Neuronal stem cell (in vitro differentiated cells): ENCODE results near the gene SPOP.
"Not testable (repeated sequence)": the region's sequence is repeated elsewhere in the genome, so short reads cannot be mapped to it uniquely, and the experiment has no call there.

ENCODE experiments used
- DNase-seq: peaks from one replicate; pipeline ENCODE4 v3.0.0-alpha.2; 2013; ENCODE audit warnings: low spot score
- H2AFZ ChIP-seq: one replicate; pipeline ENCODE4 v1.6.1; 2013; ENCODE audit warnings: mild to moderate bottlenecking, low read length, inconsistent platforms
- H2AK5ac ChIP-seq: 2 replicates; pipeline ENCODE4 v1.6.1; 2013; ENCODE audit warnings: low read depth, mild to moderate bottlenecking, inconsistent platforms, low read length, moderate library complexity, mixed read lengths
- H2BK120ac ChIP-seq: 2 replicates; pipeline ENCODE4 v1.6.1; 2013; ENCODE audit warnings: low read depth, mild to moderate bottlenecking, inconsistent platforms, low read length, moderate library complexity, mixed read lengths
- H2BK12ac ChIP-seq: one replicate; pipeline ENCODE4 v1.6.1; 2013; ENCODE audit warnings: low read length, inconsistent platforms
- H2BK15ac ChIP-seq: 2 replicates; pipeline ENCODE4 v1.6.1; 2013; ENCODE audit warnings: mild to moderate bottlenecking, low read length, inconsistent platforms, mixed read lengths
- H2BK5ac ChIP-seq: one replicate; pipeline ENCODE4 v1.6.1; 2013; ENCODE audit warnings: inconsistent platforms, mild to moderate bottlenecking, low read length, moderate library complexity
- H3K14ac ChIP-seq: one replicate; pipeline ENCODE4 v1.6.1; 2013; ENCODE audit warnings: low read length, inconsistent platforms
- H3K18ac ChIP-seq: 2 replicates; pipeline ENCODE4 v1.6.1; 2013; ENCODE audit warnings: low read length, inconsistent platforms
- H3K23ac ChIP-seq: 2 replicates; pipeline ENCODE4 v1.6.1; 2013; ENCODE audit warnings: low read depth, mild to moderate bottlenecking, mixed read lengths, low read length, inconsistent platforms; ENCODE audit not compliant: poor library complexity
- H3K27ac ChIP-seq: replicated peaks from 3 replicates; pipeline ENCODE4 v1.5.1; 2013; ENCODE audit warnings: low read length, inconsistent platforms
- H3K27me3 ChIP-seq, 3 experiments: 2 replicates each; pipeline ENCODE4 v1.6.1; 2013; ENCODE audit warnings: low read length in 3 of 3, mild to moderate bottlenecking in 2 of 3, inconsistent platforms in 1 of 3, low read depth in 1 of 3, mixed read lengths in 1 of 3, moderate library complexity in 1 of 3; ENCODE audit not compliant: control insufficient read depth in 3 of 3, insufficient read depth in 3 of 3
- H3K36me3 ChIP-seq, 2 donors: replicated peaks in 1 of 2; 2 replicates each; pipeline ENCODE4 v1.6.1; 2013; ENCODE audit warnings: low read length in 2 of 2; ENCODE audit not compliant: control insufficient read depth in 2 of 2, insufficient read depth in 2 of 2
- H3K4ac ChIP-seq: 2 replicates; pipeline ENCODE4 v1.6.1; 2013; ENCODE audit warnings: inconsistent platforms, mild to moderate bottlenecking, low read length, moderate library complexity
- H3K4me1 ChIP-seq, 2 donors: 1 replicate in 1 of 2; 2 replicates in 1 of 2; pipeline ENCODE4 v1.6.1; 2013; ENCODE audit warnings: low read length in 2 of 2, low read depth in 1 of 2; ENCODE audit not compliant: control insufficient read depth in 2 of 2, insufficient read depth in 1 of 2
- H3K4me2 ChIP-seq: one replicate; pipeline ENCODE4 v1.6.1; 2013; ENCODE audit warnings: mild to moderate bottlenecking, low read length, inconsistent platforms; ENCODE audit not compliant: insufficient read depth, poor library complexity, severe bottlenecking
- H3K4me3 ChIP-seq, 2 donors: 2 replicates each; pipeline ENCODE4 v1.5.1; 2013; ENCODE audit warnings: low read length in 2 of 2, mild to moderate bottlenecking in 2 of 2, inconsistent platforms in 1 of 2, moderate library complexity in 1 of 2
- H3K79me1 ChIP-seq: one replicate; pipeline ENCODE4 v1.6.1; 2013; ENCODE audit warnings: low read depth, mild to moderate bottlenecking, inconsistent platforms, low read length, moderate library complexity
- H3K9ac ChIP-seq: one replicate; pipeline ENCODE4 v1.6.1; 2013; ENCODE audit warnings: mild to moderate bottlenecking, low read depth, low read length, inconsistent platforms; ENCODE audit not compliant: poor library complexity
- H3K9me3 ChIP-seq, 2 donors: replicated peaks in 1 of 2; 2 replicates each; pipeline versions ENCODE3 to v1.6.1; 2013; ENCODE audit warnings: low read length in 2 of 2, mild to moderate bottlenecking in 2 of 2, inconsistent platforms in 1 of 2, low read depth in 1 of 2, mixed read lengths in 1 of 2, moderate library complexity in 1 of 2; ENCODE audit not compliant: control insufficient read depth in 2 of 2, insufficient read depth in 1 of 2
- H4K8ac ChIP-seq: one replicate; pipeline ENCODE4 v1.6.1; 2013; ENCODE audit warnings: low read depth, mild to moderate bottlenecking, inconsistent platforms, low read length, moderate library complexity
- H4K91ac ChIP-seq: one replicate; pipeline ENCODE4 v1.6.1; 2013; ENCODE audit warnings: low read length, low read depth, mild to moderate bottlenecking, inconsistent platforms; ENCODE audit not compliant: poor library complexity
- WGBS, 2 donors: extraction: QIAGEN DNeasy Blood & Tissue Kit; methylation state at CpG; one replicate each; pipeline ENCODE4 v1.1.7; 2013; ENCODE audit warnings: missing lambda C conversion rate in 2 of 2, mixed read lengths in 1 of 2; ENCODE audit not compliant: insufficient read length in 2 of 2, insufficient replicate concordance in 1 of 2; ENCODE audit errors: extremely low coverage in 2 of 2; 5-methylcytosine and 5-hydroxymethylcytosine counted together

Gene SPOP

GRCh38 chr17:49551221-49552069, 126.5 kb downstream of the SPOP start:
- Histone ChIP-seq H4K8ac (no peak overlapping the region), H2BK5ac (peak overlapping the region; percentile 54), H3K79me1 (no peaks in the 10 kb centered on the region), H3K9me3 (no peaks in the 10 kb centered on the region), H3K14ac (peak overlapping the region; percentile 72), H3K4me1 (peaks cover 3 to 21% of the 10 kb centered on the region in 2 donors), H3K9ac (peak overlapping the region; percentile 46), H2BK120ac (no peak overlapping the region), H3K36me3 (no peaks in the 10 kb centered on the region), H3K4me3 (no peak overlapping the region), H2AFZ (no peak overlapping the region), H3K27me3 (peaks cover 0 to 79% (median 0%) of the 10 kb centered on the region in 3 experiments), H3K23ac (peak overlapping the region; percentile 70), H3K4ac (no peak overlapping the region), H3K18ac (peak overlapping the region; percentile 12), H2BK12ac (no peak overlapping the region), H2AK5ac (peak overlapping the region; percentile 42), H3K27ac (no peak overlapping the region), H4K91ac (no peak overlapping the region), H3K4me2 (no peak overlapping the region), H2BK15ac (peak overlapping the region; percentile 86)
- WGBS, 2 donors: no CpG with 5 or more reads among the region's 12 CpGs
- DNase-seq: no peak

DNA sequence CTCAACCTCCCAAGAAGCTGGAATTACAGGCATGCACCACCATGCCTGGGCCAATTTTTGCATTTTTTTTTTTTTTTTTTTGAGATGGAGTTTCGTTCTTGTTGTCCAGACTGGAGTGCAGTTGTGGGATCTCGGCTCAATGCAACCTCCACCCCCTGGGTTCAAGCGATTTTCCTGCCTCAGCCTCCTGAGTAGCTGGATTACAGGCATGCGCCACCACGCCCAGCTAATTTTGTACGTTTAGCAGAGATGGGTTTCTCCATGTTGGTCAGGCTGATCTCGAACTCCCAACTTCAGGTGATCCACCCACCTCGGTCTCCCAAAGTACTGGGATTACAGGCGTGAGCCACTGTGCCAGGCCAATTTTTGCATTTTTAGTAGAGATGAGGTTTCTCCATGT, 127.1 kb downstream of the SPOP start:
- not testable (repeated sequence) for H3K27ac ChIP-seq, H2AK5ac ChIP-seq, H4K91ac ChIP-seq, H3K36me3 ChIP-seq, H3K9me3 ChIP-seq, DNase-seq, H2BK12ac ChIP-seq, H3K79me1 ChIP-seq, H3K4me3 ChIP-seq, H2BK15ac ChIP-seq, H3K14ac ChIP-seq, H3K4ac ChIP-seq, H2BK120ac ChIP-seq, H3K18ac ChIP-seq, H2BK5ac ChIP-seq, H3K23ac ChIP-seq, H4K8ac ChIP-seq, H2AFZ ChIP-seq, H3K9ac ChIP-seq, H3K4me2 ChIP-seq
- H3K4me1 ChIP-seq: peaks cover 0 to 24% of the 10 kb centered on the region in 2 donors
- peaks cover 0 to 82% (median 0%) of the 10 kb centered on the region in 3 experiments for H3K27me3 ChIP-seq
- WGBS, 2 donors: no CpG with 5 or more reads among the region's 9 CpGs

- no peak overlapping the region for H3K4me3 ChIP-seq
- DNase-seq: no peak
- H3K14ac ChIP-seq: no peak overlapping the region
- H3K9ac ChIP-seq: peak overlapping the region; percentile 61
- H3K27ac ChIP-seq: no peak overlapping the region
- no peak overlapping the region for H3K4ac ChIP-seq
- H3K79me1 ChIP-seq: peaks cover under 1% of the 10 kb centered on the region
- H3K9me3 ChIP-seq: no peaks in the 10 kb centered on the region
- H3K23ac ChIP-seq: peak overlapping the region; percentile 44
- H2BK15ac ChIP-seq: peak overlapping the region; percentile 19
- no peak overlapping the region for H3K4me2 ChIP-seq
- no peak overlapping the region for H2AFZ ChIP-seq
- peak overlapping the region; percentile 43 for H2BK12ac ChIP-seq
- peak overlapping the region; percentile 35 for H3K18ac ChIP-seq
- peaks cover 0 to 30% of the 10 kb centered on the region in 2 donors for H3K4me1 ChIP-seq
- peaks cover 0 to 77% (median 0%) of the 10 kb centered on the region in 3 experiments for H3K27me3 ChIP-seq
- no peak overlapping the region for H2BK120ac ChIP-seq
- H2AK5ac ChIP-seq: peak overlapping the region; percentile 89
- no peak overlapping the region for H2BK5ac ChIP-seq
- no peak overlapping the region for H4K8ac ChIP-seq
- no peak overlapping the region for H4K91ac ChIP-seq
- WGBS, 2 donors: no CpG with 5 or more reads among the region's 20 CpGs
- peaks cover 0 to 3% of the 10 kb centered on the region in 2 donors for H3K36me3 ChIP-seq
Measured at GRCh38 chr17:49549691-49550678, 127.9 kb downstream of the SPOP start.

GRCh38 chr17:49549311-49549605, 128.6 kb downstream of the SPOP start:
- H3K9me3 ChIP-seq: no peaks in the 10 kb centered on the region
- no peak overlapping the region for H2BK12ac ChIP-seq
- peak overlapping the region; percentile 19 for H2BK15ac ChIP-seq
- H3K4ac ChIP-seq: no peak overlapping the region
- peaks cover 0 to 31% of the 10 kb centered on the region in 2 donors for H3K4me1 ChIP-seq
- no CpG with 5 or more reads among the region's 6 CpGs for WGBS, 2 donors
- no peak overlapping the region for H2AFZ ChIP-seq
- no peak overlapping the region for H2BK120ac ChIP-seq
- no peak overlapping the region for H4K8ac ChIP-seq
- peaks cover 0 to 3% of the 10 kb centered on the region in 2 donors for H3K36me3 ChIP-seq
- no peak overlapping the region for H4K91ac ChIP-seq
- H2AK5ac ChIP-seq: no peak overlapping the region
- H2BK5ac ChIP-seq: no peak overlapping the region
- no peak overlapping the region for H3K4me2 ChIP-seq
- H3K4me3 ChIP-seq: no peak overlapping the region
- H3K27ac ChIP-seq: no peak overlapping the region
- no peak overlapping the region for H3K23ac ChIP-seq
- H3K9ac ChIP-seq: no peak overlapping the region
- no peak for DNase-seq
- no peak overlapping the region for H3K18ac ChIP-seq
- no peak overlapping the region for H3K14ac ChIP-seq
- peaks cover 0 to 77% (median 0%) of the 10 kb centered on the region in 3 experiments for H3K27me3 ChIP-seq
- H3K79me1 ChIP-seq: peaks cover 4% of the 10 kb centered on the region
